OCI-LY1 (cell line): ENCODE results near the gene KLHDC7B.

ENCODE experiments used
- H2AFZ ChIP-seq: fragments of 200-600 bp; sonication (generic), shearing (Covaris generic); 2 replicates; pipeline ENCODE4 v1.6.0; 2014; ENCODE audit warnings: antibody characterized with exemption, mild to moderate bottlenecking, low read length
- H3F3A ChIP-seq: fragments of 200-600 bp; sonication (generic), shearing (Covaris generic); 2 replicates; pipeline ENCODE4 v1.6.0; 2014; ENCODE audit warnings: mild to moderate bottlenecking, antibody characterized with exemption, low read length, moderate library complexity; ENCODE audit not compliant: insufficient read depth
- H3K27ac ChIP-seq: fragments of 200-600 bp; sonication (generic); 2 replicates; pipeline ENCODE4 v1.5.1; 2014; ENCODE audit warnings: low read length, mixed run types, mild to moderate bottlenecking, low read depth; ENCODE audit not compliant: poor library complexity, severe bottlenecking
- H3K27me3 ChIP-seq: fragments of 200-600 bp; sonication (generic); 2 replicates; pipeline ENCODE4 v1.6.0; 2014; ENCODE audit warnings: antibody characterized with exemption, mild to moderate bottlenecking, low read length, moderate library complexity; ENCODE audit not compliant: insufficient read depth
- H3K36me3 ChIP-seq: fragments of 200-600 bp; sonication (generic); 2 replicates; pipeline ENCODE4 v1.6.1; 2014; ENCODE audit warnings: mild to moderate bottlenecking, antibody characterized with exemption, low read length, moderate library complexity, mixed read lengths; ENCODE audit not compliant: insufficient read depth
- H3K4me1 ChIP-seq: fragments of 200-600 bp; sonication (generic); 2 replicates; pipeline ENCODE4 v1.5.1; 2014; ENCODE audit warnings: mild to moderate bottlenecking, low read length, moderate library complexity; ENCODE audit not compliant: insufficient read depth, severe bottlenecking
- H3K4me2 ChIP-seq: fragments of 200-600 bp; sonication (generic), shearing (Covaris generic); 2 replicates; pipeline ENCODE4 v1.6.1; 2014; ENCODE audit warnings: low read length
- H3K4me3 ChIP-seq: fragments of 200-600 bp; sonication (generic); 2 replicates; pipeline ENCODE4 v1.5.1; 2014; ENCODE audit warnings: low read length, low read depth, mild to moderate bottlenecking, mixed read lengths; ENCODE audit not compliant: poor library complexity, severe bottlenecking
- H3K79me2 ChIP-seq: fragments of 200-600 bp; shearing (Covaris generic); 2 replicates; pipeline ENCODE4 v1.6.1; 2016; ENCODE audit warnings: mixed run types, low read length, mixed read lengths; ENCODE audit not compliant: insufficient read depth
- H3K9ac ChIP-seq: fragments of 200-600 bp; sonication (generic), shearing (Covaris generic); 2 replicates; pipeline ENCODE4 v1.6.1; 2014; ENCODE audit warnings: mild to moderate bottlenecking, low read length, mixed read lengths
- H3K9me2 ChIP-seq: fragments of 200-600 bp; sonication (generic), shearing (Covaris generic); 2 replicates; pipeline ENCODE4 v1.6.1; 2014; ENCODE audit warnings: low read depth, mild to moderate bottlenecking, low read length, mixed read lengths
- H3K9me3 ChIP-seq: fragments of 200-600 bp; shearing (Covaris generic); 2 replicates; pipeline ENCODE4 v1.6.1; 2014; ENCODE audit warnings: low read length, mixed read lengths
- H4K20me1 ChIP-seq: fragments of 200-600 bp; sonication (generic), shearing (Covaris generic); 2 replicates; pipeline ENCODE4 v1.6.0; 2016; ENCODE audit warnings: mild to moderate bottlenecking, low read length; ENCODE audit not compliant: insufficient read depth
- CTCF ChIP-seq: fragments of 200-600 bp; sonication (generic), shearing (Covaris generic); IDR thresholded peaks from 2 replicates; pipeline ENCODE4 v1.5.1; 2017; ENCODE audit warnings: mild to moderate bottlenecking, antibody characterized with exemption, low read length, moderate library complexity, mixed read lengths
- EZH2 ChIP-seq: fragments of 200-600 bp; sonication (generic), shearing (Covaris generic); IDR thresholded peaks from 2 replicates; pipeline ENCODE4 v1.8.0; 2017; ENCODE audit warnings: borderline replicate concordance, mixed run types, mild to moderate bottlenecking, antibody characterized with exemption, low read length, moderate library complexity, mixed read lengths

The KLHDC7B gene

GRCh38 chr22:50529416-50529896 lies 16.2 kb upstream of the KLHDC7B start:
- TF ChIP-seq EZH2 (no peak), CTCF (no peak)
- Histone ChIP-seq H3K4me1 (peaks cover 60% of the 10 kb centered on the region), H3K27me3 (no peaks in the 10 kb centered on the region), H3K4me3 (peak overlapping the region; percentile 80), H3K36me3 (peaks cover 6% of the 10 kb centered on the region; the same call in 1 of the 2 replicates), H2AFZ (no peak overlapping the region), H3K9me2 (no peaks in the 10 kb centered on the region), H3K27ac (no peak overlapping the region), H4K20me1 (no peaks in the 10 kb centered on the region), H3K79me2 (no peaks in the 10 kb centered on the region), H3K9me3 (no peaks in the 10 kb centered on the region), H3F3A (peaks cover 4% of the 10 kb centered on the region; the same call in 1 of the 2 replicates), H3K9ac (peak overlapping the region; percentile 83), H3K4me2 (peak overlapping the region; percentile 85)

GRCh38 chr22:50529897-50530579 lies 15.7 kb upstream of the KLHDC7B start, which contains the start of gene TYMP:
Gene TYMP (minus strand): TSS chr22:50530012. CDS start chr22:50529709, 303 bp downstream.
- Histone ChIP-seq H3K9me2 (no peaks in the 10 kb centered on the region), H2AFZ (no peak within 1 kb of the TSS), H3K36me3 (no peaks in the 10 kb centered on the region), H3K9ac (peak within 1 kb of the TSS; percentile 83), H3K27ac (peak within 1 kb of the TSS; percentile 60), H3K9me3 (no peaks in the 10 kb centered on the region), H3K4me1 (peaks cover 60% of the 10 kb centered on the region), H3K4me3 (peak within 1 kb of the TSS; percentile 80), H3F3A (peaks cover 4% of the 10 kb centered on the region; the same call in 1 of the 2 replicates), H3K27me3 (no peaks in the 10 kb centered on the region), H4K20me1 (no peaks in the 10 kb centered on the region), H3K4me2 (peak within 1 kb of the TSS; percentile 85), H3K79me2 (no peaks in the 10 kb centered on the region)
- TF ChIP-seq CTCF, result no peak
- TF ChIP-seq EZH2, result no peak

- H3K27me3 ChIP-seq, result no peaks in the 10 kb centered on the region
- no peaks in the 10 kb centered on the region for H3K36me3 ChIP-seq
- TF ChIP-seq EZH2, result no peak
- no peak for TF ChIP-seq CTCF
- peak overlapping the region; percentile 83 for H3K9ac ChIP-seq
- no peaks in the 10 kb centered on the region for H3K9me2 ChIP-seq
- no peaks in the 10 kb centered on the region for H4K20me1 ChIP-seq
- H3K4me3 ChIP-seq, result peak overlapping the region; percentile 80
- H2AFZ ChIP-seq, result no peak overlapping the region
- peaks cover 63% of the 10 kb centered on the region for H3K4me1 ChIP-seq
- H3K27ac ChIP-seq, result peak overlapping the region; percentile 59
- peaks cover 4% of the 10 kb centered on the region; the same call in 1 of the 2 replicates for H3F3A ChIP-seq
- H3K79me2 ChIP-seq, result no peaks in the 10 kb centered on the region
- no peaks in the 10 kb centered on the region for H3K9me3 ChIP-seq
- peak overlapping the region; percentile 85 for H3K4me2 ChIP-seq
Observed at GRCh38 chr22:50530580-50530876, 15.2 kb upstream of the KLHDC7B start.
